Embryonic facial prominence (tissue), 1 donor: Measurements from ENCODE around the gene TICAM1.
"Not testable (repeated sequence)": the region's sequence is repeated elsewhere in the genome, so short reads cannot be mapped to it uniquely, and the experiment has no call there.

Experiments
- DNase-seq: peaks from one replicate; pipeline ENCODE4 v3.0.0-alpha.2; 2016; ENCODE audit errors: extremely low spot score

The TICAM1 gene

DNA sequence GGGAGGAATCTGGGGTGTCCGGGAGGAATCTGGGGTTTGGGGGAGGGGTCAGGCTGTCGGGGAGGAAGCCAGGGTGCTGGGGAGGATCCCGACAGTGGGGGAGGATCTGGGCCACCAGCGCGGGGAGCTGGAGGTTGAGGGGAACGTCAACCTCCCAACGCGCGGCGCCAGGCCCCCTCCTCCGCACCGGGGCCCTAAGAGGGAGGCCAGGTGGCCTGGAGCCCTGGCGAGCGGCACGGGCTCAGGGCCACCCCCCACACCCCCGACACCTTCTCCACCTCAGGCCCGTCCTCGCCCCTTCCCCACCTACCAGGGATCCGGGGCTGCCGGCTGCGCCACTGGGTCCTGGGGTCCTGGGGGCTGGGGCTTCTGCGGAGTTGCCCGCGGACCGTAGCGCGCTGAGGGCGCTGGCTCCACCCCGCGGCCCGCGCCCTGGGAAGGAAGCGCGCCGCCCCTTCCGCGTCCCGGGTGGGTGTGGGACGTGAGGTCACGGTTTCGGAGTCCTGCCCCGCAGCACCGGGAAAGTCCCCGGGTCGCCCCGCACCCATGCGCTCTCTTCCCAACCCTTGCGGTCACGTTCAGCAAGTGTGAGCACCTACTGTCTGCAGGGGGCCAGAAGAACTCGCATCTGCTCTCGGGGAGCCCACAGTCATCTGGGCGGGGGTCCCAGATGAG lies at the start of gene TICAM1:
TICAM1 (minus strand) TSS at position 409 of the 675 bp plus-strand sequence. CDS start 13,335 bp downstream, outside the sequence.
- no peak for DNase-seq

DNA sequence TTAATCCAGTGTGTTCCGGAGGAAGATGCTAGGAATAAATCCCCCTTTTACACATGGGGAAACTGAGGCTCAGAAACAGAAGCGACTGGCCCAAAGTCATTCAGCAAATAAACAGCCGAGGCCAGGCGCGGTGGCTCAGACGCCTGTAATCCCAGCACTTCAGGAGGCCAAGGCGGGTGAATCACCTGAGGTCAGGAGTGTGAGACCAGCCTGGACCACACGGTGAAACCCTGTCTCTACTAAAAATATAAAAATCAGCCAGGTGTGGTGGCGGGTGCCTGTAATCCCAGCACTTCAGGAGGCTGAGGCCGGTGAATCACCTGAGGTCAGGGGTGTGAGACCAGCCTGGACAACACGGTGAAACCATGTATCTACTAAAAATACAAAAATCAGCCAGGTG lies 47.5 kb upstream of the TICAM1 start:
- DNase-seq = no peak

DNA sequence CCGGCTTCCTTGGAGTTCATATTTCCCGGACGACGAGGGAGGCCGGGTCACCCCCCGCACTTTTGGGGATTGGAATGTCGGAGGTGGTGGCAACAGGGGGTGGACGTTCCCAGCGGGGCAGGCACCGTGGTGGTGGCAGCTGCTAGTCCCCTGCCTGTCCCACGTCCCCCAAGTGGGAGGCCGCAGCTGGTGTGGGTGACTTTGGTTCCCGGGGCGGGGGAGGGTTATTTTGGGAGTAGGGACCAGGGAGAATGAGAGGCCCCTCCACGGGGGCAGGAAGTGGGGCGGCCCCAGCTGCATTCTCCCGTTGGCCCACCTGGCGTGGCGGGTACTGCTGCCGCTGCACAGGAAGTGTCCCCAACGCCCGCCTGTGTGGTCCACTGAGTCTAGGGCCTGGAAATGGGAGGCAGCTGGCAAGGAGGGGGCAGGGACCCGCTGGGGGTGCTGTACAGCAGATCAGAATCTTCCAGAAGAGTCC lies 47.0 kb upstream of the TICAM1 start:
- DNase-seq = no peak

DNA sequence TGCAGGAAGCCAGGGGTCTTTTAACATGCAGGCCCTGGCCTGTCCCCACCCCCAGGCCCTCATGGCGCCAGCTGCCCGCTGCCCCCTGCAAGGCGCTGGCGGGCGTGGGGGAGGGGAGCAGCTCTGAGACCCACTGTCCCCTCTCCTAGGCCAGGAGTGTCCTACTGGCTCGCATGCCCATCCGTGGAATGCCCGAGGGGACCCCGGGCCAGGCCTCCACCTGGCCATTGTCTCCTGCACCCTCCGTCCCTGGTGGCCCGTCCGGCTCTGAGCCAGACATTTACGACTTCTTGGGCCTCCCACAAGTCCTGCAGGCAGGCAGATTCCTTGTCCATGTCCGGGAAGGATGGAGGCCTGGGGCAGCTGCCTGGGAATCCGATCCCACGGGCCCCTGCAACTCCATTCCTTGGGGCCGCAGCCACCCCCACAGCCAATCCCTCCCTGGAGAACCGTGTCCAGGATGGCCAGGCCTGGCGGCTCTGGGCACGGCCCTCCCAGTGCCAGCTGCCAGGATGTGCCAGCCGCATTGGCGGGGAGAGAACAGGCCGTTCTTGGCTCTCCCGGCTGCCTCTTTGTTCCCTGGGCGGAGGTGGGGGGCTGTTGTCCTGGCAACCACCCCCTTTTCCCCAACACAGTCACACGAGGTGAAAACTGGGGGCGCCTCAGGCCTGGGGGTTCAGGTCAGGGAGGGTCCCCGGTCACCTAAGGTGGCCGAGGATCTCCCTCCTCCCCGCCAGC lies 46.4 kb upstream of the TICAM1 start:
- DNase-seq = no peak

DNA sequence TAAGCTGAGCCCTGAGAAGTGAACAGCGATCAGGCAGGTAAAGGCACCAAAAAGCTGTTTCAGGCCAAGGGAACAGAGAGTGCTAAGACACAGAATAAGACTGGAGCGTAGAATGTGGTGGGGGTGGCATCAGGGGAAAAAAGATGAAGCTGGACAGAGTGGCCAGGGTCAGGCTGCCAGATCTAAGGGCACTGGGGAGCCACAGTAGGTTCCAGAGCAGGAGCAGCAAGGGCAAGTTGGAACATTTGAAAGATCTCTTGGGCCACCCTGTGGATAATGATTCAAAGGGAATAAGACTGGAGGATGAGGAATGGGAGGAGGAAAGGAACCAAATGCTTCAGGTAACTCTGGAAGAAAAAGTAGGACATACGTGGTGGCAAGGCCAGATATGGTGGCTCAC lies 42.4 kb upstream of the TICAM1 start:
- no peak for DNase-seq

DNA sequence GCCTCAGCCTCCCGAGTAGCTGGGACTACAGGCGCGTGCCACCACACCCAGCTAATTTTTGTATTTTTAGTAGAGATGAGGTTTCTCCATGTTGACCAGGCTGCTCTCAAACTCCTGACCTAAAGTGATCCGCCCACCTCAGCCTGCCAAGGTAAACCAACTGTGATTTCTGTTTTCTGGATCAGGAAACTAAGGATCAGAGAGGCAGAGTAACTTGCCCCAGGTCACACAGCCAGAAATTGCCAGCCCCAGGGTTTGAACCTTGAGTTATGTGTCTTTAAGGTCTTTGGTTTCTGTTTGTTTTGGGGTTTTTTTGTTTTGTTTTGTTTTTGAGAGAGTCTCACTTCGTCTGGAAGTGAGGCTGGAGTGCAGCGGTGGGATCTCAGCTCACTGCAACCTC lies 40.2 kb upstream of the TICAM1 start:
- no peak for DNase-seq

DNA sequence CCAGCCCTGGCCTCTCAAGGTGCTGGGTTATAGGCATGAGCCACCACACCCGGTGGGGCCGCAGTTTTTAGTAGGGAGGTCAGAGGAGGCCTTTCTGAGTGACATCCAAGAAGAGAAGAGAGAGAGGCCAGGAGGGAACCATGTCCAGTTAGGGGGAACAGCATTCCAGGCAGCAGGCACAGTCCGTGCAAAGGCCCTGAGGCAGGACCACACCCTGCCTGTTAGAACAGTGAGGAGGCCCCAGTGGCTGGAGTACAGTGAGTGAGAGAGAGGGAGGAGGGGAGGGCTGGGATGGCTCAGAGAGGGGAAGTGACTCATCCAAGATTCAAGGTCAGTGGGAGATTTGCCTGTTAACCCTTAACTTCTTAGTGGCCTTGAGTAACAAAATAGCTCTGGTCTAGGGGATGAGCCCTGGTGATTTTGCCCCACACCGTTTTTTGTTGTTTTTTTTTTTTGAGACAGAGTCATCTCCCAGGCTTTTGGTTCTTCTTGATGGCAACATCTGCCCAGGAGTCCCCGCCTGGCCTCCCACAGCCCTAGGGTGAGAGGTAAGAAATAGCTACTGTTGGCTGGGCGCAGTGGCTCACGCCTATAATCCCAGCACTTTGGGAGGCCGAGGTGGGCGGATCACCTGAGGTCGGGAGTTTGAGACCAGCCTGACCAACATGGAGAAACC lies 38.7 kb upstream of the TICAM1 start:
- DNase-seq = no peak

DNA sequence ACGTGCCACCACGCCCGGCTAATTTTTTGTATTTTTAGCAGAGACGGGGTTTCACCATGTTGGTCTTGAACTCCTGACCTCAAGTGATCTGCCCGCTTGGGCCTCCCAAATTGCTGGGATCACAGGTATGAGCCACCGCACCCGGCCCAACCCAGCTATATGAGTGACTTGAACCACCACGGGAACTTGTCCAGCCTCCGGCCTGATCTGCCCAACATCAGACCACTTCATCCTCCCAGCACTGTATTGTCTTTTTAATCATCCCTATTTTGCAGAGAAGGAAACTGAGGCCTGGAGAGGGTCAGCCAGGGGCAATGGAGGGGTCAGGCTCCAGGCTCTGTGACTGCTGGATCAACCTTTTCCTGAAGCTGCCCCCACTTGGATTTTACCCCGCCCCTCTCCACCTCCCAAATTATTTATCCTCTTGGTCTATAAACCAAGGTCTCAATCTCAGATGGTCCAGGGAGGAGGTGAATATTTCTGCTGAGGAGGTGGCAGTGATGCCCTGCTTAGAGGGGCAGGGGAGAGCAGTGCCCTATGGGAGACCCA lies 36.8 kb upstream of the TICAM1 start:
- no peak for DNase-seq

DNA sequence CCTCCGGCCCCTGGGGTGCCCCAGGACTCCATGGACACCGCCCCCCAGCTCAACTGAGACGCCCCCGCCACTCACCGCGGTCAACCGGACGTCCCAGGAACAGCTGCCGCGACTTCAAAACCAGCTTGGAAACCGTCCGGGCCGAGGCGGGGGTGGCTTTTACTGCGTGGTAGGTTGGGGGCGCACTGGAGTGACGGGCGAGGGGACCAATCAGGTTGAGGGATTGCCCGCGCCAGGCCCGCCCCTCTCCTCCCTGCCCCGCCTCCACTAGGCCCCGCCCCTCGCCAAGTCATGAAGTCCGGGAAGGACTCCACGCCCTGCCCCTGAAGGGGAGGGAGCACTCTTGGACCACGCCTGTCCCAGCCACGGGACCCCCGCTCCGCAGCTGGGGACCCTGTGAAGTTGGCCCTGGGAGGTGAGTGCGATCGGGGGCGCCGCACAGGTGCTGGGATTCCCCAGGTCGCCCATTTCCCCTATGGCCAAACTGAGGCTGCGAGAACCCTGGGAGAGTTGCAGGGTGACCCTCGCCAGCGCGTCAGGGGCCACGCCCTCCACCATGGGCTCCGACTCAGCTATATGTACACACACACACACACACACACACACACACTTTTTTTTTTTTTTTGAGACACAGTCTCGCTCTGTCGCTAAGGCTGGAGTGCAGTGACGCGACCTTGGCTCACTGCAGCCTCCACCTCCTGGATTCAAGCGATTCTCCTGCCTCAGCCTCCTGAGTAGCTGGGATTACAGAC lies 36.2 kb upstream of the TICAM1 start, which contains the start of gene PLIN3:
PLIN3 (minus strand) TSS at position 134 of the 752 bp plus-strand sequence. CDS start 6,273 bp downstream, outside the sequence.
- peak; percentile 89 for DNase-seq

DNA sequence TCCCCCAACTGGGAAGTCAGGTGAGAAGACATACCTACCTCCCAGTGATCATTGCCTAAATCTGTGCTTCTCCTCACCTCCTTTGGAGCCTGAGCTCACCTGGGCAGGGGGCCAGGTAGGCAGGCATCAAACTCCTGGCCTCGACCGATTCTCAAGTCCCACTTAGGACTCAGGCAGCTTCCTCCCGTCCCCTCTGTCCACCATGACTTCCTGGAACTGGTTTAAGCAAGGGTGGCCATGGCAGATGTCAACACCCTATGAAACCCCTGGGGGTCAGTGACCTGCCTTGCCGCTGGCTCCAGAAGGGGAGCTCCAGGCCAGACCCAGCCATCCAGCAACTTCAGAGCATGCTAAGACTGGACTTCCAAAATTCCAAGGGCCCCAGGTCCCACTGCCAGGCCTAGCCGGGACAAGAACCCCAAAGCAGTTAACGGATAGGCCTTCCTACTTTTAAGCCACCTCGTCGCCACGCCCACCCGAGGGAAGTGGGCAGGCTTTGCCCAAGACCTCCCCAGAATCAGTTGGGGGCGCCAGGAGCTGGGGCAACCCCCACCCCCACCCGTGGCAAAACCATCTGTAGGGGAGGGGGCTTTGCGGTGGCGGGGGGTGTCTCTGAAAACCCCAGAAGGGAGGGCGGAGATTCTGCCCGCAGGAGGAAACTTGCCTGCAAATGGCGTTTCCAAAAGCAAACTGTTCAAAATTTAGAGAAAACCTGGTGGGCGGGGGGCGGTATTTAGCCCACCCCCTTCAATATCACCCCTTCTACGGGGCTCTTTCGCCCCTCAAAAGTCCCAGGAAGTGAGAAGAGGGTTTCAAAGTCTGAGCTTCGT lies 35.3 kb upstream of the TICAM1 start:
- DNase-seq = no peak

DNA sequence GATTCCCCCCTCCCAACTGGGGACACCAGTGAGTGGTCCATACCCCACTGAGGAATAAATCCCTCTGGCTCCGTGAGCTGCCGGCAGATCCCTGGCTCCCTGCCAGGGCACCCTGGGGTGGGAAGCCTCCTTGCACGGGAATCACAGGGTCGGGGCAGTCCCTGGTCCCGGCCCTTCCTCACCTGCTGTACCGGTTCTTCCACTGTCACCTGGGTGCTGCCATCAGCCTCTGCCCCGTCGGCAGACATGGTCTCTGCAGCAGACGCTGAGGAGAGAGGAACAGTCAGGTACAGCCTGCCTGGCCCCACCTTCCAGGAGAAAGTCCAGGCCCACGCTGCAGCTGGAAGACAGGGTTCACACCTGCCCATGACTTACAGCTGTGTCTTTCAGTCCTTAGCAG lies 29.6 kb upstream of the TICAM1 start:
- DNase-seq = no peak

DNA sequence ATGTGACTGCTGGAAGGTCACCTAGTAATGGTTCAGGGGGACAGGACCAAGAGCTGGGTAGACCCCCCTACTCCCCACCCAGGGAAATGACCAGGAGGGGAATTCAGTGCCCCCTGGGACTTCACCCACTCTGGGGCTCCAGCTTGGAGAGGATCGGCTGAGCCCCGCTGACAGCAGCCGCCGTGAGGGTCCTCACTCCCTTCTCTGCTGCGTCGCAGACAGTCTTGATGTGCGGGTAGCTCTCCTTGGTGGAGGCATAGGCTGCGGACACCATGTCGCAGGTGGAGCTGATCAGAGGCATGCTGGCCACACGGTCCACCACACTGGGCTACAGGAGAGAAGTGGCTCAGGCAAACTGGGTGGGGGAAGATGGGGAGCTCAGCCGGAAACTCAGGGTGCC lies 28.2 kb upstream of the TICAM1 start:
- no peak for DNase-seq

DNA sequence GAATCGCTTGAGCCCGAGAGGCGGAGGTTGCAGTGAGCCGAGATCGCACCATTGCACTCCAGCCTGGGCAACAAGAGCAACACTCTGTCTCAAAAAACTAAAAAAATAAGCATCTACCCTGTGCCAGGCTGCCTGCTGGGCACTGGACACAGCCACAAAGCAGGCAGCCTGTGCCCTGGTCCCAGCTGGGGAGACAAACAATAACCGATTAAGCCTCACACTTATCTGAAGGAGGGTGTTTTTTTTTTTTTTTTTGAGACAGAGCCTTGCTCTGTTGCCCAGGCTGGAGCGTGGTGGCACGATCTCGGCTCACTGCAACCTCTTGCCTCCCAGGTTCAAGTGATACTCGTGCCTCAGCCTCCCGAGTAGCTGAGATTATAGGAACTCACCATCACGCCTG lies 25.0 kb upstream of the TICAM1 start:
- not testable (repeated sequence) for DNase-seq

DNA sequence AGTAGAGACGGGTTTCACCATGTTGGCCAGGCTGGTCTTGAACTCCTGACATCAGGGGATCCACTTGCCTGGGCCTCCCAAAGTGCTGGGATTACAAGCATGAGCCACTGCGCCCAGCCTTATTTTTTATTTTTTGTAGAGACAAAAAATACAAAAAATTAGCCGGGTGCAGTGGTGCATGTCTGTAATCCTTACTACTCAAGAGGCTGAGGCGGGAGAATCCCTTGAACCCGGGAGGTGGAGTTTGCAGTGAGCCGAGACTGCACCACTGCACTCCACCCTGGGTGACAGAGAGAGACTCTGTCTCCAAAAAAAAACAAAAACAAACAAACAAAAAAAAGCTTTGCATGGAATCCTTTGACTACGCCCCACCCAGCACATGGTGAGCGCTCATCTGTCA lies 22.0 kb upstream of the TICAM1 start:
- DNase-seq = not testable (repeated sequence)

DNA sequence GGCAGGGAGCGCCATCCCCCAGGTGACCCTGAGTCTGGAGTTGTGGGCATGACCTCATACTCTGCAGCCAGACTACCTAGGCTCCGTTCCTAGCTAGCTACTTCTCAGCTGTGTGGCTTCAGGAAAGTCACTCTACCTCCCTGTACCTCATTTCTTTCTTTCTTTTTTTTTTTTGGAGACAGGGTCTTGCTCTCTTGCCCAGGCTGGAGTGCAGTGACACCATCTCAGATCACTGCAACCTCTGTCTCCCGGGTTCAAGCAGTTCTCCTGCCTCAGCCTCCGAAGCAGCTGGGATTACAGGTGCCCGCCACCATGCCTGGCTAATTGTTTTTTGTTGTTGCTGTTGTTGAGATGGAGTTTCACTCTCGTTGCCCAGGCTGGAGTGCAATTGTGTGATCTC lies 21.0 kb upstream of the TICAM1 start:
- no peak for DNase-seq

DNA sequence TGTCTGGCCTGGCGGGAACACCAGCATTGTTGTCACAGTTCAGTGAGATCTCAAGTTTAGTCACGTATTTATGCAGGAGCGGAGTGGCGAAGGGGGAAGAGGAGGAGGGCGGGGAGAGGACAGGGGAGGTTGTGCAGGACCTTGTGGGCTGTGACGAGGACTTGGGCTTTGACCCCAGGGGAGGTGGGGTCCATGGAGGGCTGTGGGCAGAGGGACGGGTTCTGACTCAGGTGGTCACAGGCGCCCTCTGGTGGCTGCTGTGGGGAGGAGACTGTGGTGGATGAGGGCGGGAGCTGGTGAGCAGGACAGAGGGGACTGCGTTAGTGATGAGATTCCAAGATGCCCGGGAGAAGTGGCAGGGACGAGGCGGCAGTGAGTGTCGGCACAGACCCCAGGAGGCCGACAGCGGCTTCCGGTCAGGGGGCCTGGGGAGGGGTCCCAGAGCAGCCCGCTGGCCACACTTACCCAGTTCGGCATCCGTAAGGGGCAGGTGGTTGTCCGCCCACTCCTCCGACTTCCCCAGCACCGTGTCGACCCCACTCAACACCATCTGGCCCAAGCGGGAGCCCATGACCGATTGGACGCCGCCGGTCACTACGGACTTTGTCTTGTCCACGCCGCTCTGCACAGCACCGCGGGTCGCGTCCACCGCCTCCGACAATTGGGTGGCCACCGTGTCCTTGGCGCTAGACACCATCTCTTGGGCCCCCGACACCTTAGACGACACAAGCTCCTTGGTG lies 20.2 kb upstream of the TICAM1 start:
- no peak for DNase-seq

DNA sequence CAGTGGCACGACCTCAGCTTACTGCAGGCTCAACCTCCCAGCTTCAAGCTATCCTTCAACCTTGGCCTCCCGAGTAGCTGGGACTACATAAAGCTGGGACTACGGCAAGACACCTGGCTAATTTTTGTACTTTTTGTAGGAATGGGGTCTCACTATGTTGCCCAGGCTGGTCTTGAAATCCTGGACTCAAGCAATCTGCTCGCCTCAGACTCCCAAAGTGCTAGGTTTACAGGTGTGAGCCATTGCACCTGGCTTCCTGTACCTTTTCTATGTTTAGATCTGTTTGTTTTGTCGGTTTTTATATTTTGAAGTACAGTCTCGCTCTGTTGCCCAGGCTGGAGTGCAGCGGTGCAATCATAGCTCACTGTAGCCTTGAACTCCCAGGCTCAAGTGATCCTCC lies 17.5 kb upstream of the TICAM1 start:
- DNase-seq = no peak

DNA sequence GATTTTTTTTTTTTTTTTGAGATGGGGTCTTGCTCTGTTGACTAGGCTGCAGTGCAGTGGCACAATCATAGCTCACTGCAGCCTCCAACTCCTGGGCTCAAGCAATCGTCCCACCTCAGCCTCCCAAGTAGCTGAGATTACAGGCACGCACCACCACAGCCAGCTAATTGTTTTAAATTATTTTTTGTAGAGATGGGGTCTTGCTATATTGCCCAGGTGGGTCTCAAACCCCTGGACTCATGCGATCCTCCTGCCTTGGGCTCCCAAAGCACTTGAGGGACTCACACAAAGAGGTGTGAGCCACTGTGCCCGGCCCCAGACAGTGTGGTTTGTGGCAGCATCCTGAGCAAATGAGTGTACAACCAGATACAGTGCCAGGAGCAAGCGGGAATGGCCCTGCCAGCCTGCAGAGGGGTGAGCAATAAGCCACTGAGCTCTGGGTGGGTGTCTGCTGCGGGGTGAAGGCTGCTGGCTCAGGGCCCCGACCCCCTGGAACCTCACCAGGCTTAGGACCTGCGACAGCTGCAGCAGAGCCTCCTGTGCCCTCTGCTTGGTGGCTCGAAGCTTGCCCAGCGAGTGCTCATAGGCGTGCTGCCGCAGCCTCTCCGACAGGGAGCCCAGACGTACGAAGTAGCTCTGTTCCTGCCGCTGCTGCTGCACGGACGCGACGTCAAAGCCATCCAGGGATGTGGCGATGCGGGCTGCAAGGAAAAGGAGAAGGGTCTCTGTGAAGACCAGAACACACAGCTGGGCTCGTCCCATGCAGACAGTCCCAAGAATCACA lies 15.9 kb upstream of the TICAM1 start:
- DNase-seq = no peak

DNA sequence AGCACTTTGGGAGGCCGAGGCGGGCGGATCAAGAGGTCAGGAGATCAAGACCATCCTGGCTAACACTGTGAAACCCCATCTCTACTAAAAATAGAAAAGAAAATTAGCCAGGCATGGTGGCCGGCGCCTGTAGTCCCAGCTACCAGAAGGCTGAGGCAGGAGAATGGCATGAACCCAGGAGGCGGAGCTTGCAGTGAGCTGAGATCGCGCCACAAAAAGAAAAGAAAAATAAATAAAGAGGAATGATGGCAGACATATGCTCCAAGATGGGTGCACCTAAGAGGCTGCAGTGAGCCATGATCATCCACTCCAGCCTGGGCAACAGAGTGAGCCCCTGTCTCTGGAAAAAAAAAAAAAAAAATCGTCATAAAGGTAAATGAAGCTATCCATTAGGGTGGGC lies 14.5 kb upstream of the TICAM1 start:
- not testable (repeated sequence) for DNase-seq
